CD4-positive, alpha-beta T cell treated with Interferon alpha-2 for 1 hour (primary cell): ENCODE measurements around the gene CERS6.
"Not testable (repeated sequence)": the region's sequence is repeated elsewhere in the genome, so short reads cannot be mapped to it uniquely, and the experiment has no call there.

Experiments
- DNase-seq, 2 donors: peaks; one replicate each; pipeline ENCODE4 v3.0.0-alpha.2; 2020 to 2022

Gene CERS6

GRCh38 chr2:168787098-168787781 lies 331.2 kb downstream of the CERS6 start:
- DNase-seq = no peak

- no peak for DNase-seq
These were observed 331.8 kb downstream of the CERS6 start for GRCh38 chr2:168787782-168788376.

- DNase-seq = no peak
These were observed 333.7 kb downstream of the CERS6 start for GRCh38 chr2:168789776-168790175.

- no peak for DNase-seq
These were observed 334.3 kb downstream of the CERS6 start for GRCh38 chr2:168790226-168790902.

GRCh38 chr2:168791140-168791539 lies 335.1 kb downstream of the CERS6 start:
- not testable (repeated sequence) for DNase-seq

GRCh38 chr2:168793596-168793995 lies 337.5 kb downstream of the CERS6 start:
- no peak for DNase-seq

GRCh38 chr2:168794968-168795367 lies 338.9 kb downstream of the CERS6 start:
- no peak for DNase-seq

- no peak for DNase-seq
These were observed 340.1 kb downstream of the CERS6 start for GRCh38 chr2:168796090-168796577.

GRCh38 chr2:168796583-168797285 lies 340.7 kb downstream of the CERS6 start:
- no peak for DNase-seq

GRCh38 chr2:168797286-168797655 lies 341.2 kb downstream of the CERS6 start:
- DNase-seq = no peak

- DNase-seq = no peak
These were observed 342.2 kb downstream of the CERS6 start for GRCh38 chr2:168798076-168798887.

GRCh38 chr2:168798888-168799410 lies 342.9 kb downstream of the CERS6 start:
- DNase-seq = no peak

GRCh38 chr2:168801471-168801870 lies 345.4 kb downstream of the CERS6 start:
- DNase-seq = no peak

GRCh38 chr2:168801961-168802858 lies 346.1 kb downstream of the CERS6 start, which contains the start of gene NOSTRIN:
Gene NOSTRIN (plus strand): TSS chr2:168802637. CDS start chr2:168802647, 10 bp downstream.
- DNase-seq = no peak

- DNase-seq = no peak
These were observed 347.0 kb downstream of the CERS6 start for GRCh38 chr2:168802859-168803725.

GRCh38 chr2:168804214-168804613 lies 348.1 kb downstream of the CERS6 start:
- no peak for DNase-seq

GRCh38 chr2:168805615-168806014 lies 349.5 kb downstream of the CERS6 start:
- no peak for DNase-seq

- no peak for DNase-seq
These were observed 353.5 kb downstream of the CERS6 start for GRCh38 chr2:168809537-168809936.

GRCh38 chr2:168810235-168810634 lies 354.2 kb downstream of the CERS6 start:
- no peak for DNase-seq

GRCh38 chr2:168811696-168812095 lies 355.6 kb downstream of the CERS6 start:
- no peak for DNase-seq
